ENCODE results near the gene MYH9.

- TF ChIP-seq CTCF (conservative IDR thresholded peaks at IDR 0.05 in 1 of 2, IDR thresholded peaks at IDR 0.05 in 1 of 2; ENCODE audit: extremely low read depth in 1 of 2, insufficient read depth in 1 of 2, low read depth in 1 of 2, low read length in 2 of 2) (peak; percentile 52 to 79), EZH2 (IDR thresholded peaks at IDR 0.05; ENCODE audit: borderline replicate concordance, low read length) (no peak)
These were observed 148.2 kb downstream of the MYH9 start, which contains the start of gene APOL2 for GRCh38 chr22:36239401-36240171.

All from mammary epithelial cell (primary cell).